ENCODE measurements around the gene OSBPL6. TPM values are rescaled to one million over a fixed set of nuclear protein-coding genes. Genes with fewer than 3 reads are reported as not detected.

OSBPL6 gene
- total RNA-seq, 4 donors from 2014 or later, result 1.5 to 4.0 (median 3.1) TPM

DNA sequence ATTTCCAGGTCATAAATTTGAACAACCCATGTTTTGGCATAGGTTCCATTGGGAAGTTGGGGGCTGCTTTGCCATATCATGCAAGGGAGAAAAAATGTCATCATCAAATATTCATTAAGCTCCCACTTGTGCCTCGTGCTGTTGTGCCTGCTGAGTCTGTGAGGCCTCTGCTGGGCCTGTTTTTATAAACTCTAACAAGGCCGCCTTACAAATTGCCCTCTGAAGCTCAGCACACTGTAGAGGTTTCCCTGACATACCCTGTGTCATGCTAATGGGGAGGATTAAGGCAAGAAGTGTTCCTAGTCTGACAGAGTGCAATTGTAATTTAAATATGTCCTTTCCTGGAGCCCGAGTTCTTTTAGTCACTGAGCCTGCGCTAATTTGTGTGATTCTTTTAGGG is 17.6 kb downstream of the OSBPL6 start:
- no peaks in the 10 kb centered on the region for H3K36me3 ChIP-seq
- H3K4me1 ChIP-seq, result no peaks in the 10 kb centered on the region
- no peaks in the 10 kb centered on the region for H3K9me3 ChIP-seq
- no peaks in the 10 kb centered on the region for H3K27me3 ChIP-seq
- TF ChIP-seq POLR2AphosphoS5 (IDR thresholded peaks at IDR 0.05) (no peak), POLR2A (IDR thresholded peaks at IDR 0.05) (no peak), EP300 (IDR thresholded peaks at IDR 0.05) (no peak)
- TF ChIP-seq, protein P1, sequence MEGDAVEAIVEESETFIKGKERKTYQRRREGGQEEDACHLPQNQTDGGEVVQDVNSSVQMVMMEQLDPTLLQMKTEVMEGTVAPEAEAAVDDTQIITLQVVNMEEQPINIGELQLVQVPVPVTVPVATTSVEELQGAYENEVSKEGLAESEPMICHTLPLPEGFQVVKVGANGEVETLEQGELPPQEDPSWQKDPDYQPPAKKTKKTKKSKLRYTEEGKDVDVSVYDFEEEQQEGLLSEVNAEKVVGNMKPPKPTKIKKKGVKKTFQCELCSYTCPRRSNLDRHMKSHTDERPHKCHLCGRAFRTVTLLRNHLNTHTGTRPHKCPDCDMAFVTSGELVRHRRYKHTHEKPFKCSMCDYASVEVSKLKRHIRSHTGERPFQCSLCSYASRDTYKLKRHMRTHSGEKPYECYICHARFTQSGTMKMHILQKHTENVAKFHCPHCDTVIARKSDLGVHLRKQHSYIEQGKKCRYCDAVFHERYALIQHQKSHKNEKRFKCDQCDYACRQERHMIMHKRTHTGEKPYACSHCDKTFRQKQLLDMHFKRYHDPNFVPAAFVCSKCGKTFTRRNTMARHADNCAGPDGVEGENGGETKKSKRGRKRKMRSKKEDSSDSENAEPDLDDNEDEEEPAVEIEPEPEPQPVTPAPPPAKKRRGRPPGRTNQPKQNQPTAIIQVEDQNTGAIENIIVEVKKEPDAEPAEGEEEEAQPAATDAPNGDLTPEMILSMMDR (IDR thresholded peaks at IDR 0.05), result no peak
- H3K4me3 ChIP-seq, result no peak overlapping the region
- no peak overlapping the region for H3K27ac ChIP-seq
- no peak for ATAC-seq
- WGBS, 2 donors (ENCODE audit: low coverage in 1 of 2), result 70 to 77% methylated on average over 2 to 4 of the region's 4 CpGs

DNA sequence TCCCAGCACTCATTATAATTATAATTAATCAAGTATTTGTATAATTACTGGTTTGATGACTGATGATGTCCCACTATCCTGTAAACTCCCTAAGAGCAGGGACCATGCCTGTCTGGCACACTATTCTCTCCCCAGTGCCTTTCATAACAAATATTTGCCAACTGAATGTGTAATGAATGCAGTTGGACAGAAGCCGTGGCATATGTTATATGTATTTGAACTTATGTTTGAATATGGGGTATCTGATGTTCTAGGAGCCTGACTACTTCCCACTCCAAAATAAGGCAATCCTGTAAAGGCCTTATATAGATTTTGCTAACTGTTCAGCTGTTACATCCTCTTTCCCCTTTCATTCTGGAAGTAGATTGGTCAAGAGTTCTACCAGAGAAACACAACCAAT is 19.7 kb downstream of the OSBPL6 start:
- no peaks in the 10 kb centered on the region for H3K4me1 ChIP-seq
- H3K27me3 ChIP-seq, result no peaks in the 10 kb centered on the region
- H3K4me3 ChIP-seq, result no peak overlapping the region
- no peak overlapping the region for H3K27ac ChIP-seq
- H3K36me3 ChIP-seq, result no peaks in the 10 kb centered on the region
- H3K9me3 ChIP-seq, result no peaks in the 10 kb centered on the region
- 100% methylated on average over 1 of the region's 1 CpG for WGBS, 2 donors (ENCODE audit: low coverage in 1 of 2)
- TF ChIP-seq, protein P1 (IDR thresholded peaks at IDR 0.05), result no peak
- no peak for TF ChIP-seq POLR2A (IDR thresholded peaks at IDR 0.05)
- no peak for TF ChIP-seq EP300 (IDR thresholded peaks at IDR 0.05)
- TF ChIP-seq POLR2AphosphoS5 (IDR thresholded peaks at IDR 0.05), result no peak
- no peak for ATAC-seq

DNA sequence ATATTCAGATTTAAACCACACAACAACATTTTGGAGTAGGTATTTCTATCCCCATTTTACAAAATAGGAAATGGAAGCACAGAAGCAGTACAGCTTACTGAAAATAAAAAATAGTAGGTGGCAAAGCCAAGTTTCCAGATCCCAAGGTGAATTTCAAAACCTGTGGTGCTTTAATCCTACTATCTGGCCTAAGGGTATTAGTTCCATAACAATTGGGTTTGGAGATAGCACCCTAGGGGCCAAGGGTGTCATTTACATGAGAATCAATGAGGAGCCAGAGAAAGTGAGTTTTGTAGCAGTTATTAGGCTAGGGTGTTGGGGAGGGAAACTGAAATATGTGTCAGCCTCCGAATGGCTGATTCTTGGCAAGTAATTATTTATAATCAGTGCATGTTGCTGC is 24.9 kb downstream of the OSBPL6 start:
- Histone ChIP-seq H3K4me3 (no peak overlapping the region), H3K4me1 (no peaks in the 10 kb centered on the region), H3K27me3 (no peaks in the 10 kb centered on the region), H3K36me3 (no peaks in the 10 kb centered on the region), H3K27ac (no peak overlapping the region), H3K9me3 (no peaks in the 10 kb centered on the region)
- TF ChIP-seq POLR2A (IDR thresholded peaks at IDR 0.05), result no peak
- TF ChIP-seq EP300 (IDR thresholded peaks at IDR 0.05), result no peak
- TF ChIP-seq, protein P1 (IDR thresholded peaks at IDR 0.05), result no peak
- TF ChIP-seq POLR2AphosphoS5 (IDR thresholded peaks at IDR 0.05), result no peak
- no peak for ATAC-seq
- 70 to 80% methylated on average over 1 of the region's 1 CpG for WGBS, 2 donors (ENCODE audit: low coverage in 1 of 2)

DNA sequence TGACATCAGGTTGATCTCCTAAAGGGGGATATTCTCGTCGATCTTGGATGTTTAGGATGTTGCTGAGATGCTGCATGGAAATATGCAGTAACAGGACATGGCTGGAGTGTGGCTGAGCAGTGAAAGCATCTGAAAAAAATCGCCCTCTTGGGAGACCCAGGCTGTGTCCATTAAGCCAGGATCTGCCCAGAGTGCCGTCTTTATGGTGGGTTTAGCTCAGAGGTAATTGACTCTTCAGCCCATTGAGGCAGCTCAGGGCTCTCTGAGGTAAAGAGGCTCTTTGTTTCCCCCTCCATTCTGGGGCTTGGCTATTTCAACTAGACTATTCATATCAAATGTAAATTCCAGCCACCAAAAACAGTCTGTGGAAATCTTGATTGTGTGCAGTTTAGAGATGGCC is 26.5 kb downstream of the OSBPL6 start:
- H3K36me3 ChIP-seq, result no peaks in the 10 kb centered on the region
- no peaks in the 10 kb centered on the region for H3K27me3 ChIP-seq
- TF ChIP-seq POLR2AphosphoS5 (IDR thresholded peaks at IDR 0.05) (no peak), EP300 (IDR thresholded peaks at IDR 0.05) (no peak), POLR2A (IDR thresholded peaks at IDR 0.05) (no peak)
- TF ChIP-seq, protein P1 (IDR thresholded peaks at IDR 0.05), result no peak
- H3K9me3 ChIP-seq, result no peaks in the 10 kb centered on the region
- no peak for ATAC-seq
- H3K27ac ChIP-seq, result no peak overlapping the region
- WGBS, 2 donors (ENCODE audit: low coverage in 1 of 2), result 81 to 100% methylated on average over 1 to 3 of the region's 4 CpGs
- no peaks in the 10 kb centered on the region for H3K4me1 ChIP-seq
- no peak overlapping the region for H3K4me3 ChIP-seq

DNA sequence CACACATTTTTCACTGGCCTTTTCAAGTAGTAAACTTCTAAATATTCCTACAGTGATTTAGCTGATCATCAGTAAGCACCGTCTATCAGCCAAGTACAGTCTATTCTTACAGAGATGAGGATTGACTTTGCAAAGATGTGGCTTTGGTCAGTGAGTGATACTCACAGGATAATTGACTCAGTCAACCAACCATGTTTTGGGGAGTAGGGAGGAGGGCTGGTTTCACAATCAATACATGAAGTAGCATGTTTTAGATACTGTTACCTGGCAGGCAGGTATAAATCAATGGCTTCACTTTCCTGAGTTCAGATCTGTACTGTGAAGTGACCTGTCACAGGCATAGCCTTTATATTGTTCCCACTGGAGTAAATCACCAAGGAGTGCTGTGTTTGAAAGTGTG is 27.2 kb downstream of the OSBPL6 start:
- no peaks in the 10 kb centered on the region for H3K4me1 ChIP-seq
- no peaks in the 10 kb centered on the region for H3K9me3 ChIP-seq
- no peak overlapping the region for H3K27ac ChIP-seq
- ATAC-seq, result no peak
- H3K4me3 ChIP-seq, result no peak overlapping the region
- no peaks in the 10 kb centered on the region for H3K36me3 ChIP-seq
- TF ChIP-seq, protein P1 (IDR thresholded peaks at IDR 0.05), result no peak
- TF ChIP-seq EP300 (IDR thresholded peaks at IDR 0.05), result no peak
- no peak for TF ChIP-seq POLR2A (IDR thresholded peaks at IDR 0.05)
- 90 to 91% methylated on average over 1 of the region's 1 CpG for WGBS, 2 donors (ENCODE audit: low coverage in 1 of 2)
- H3K27me3 ChIP-seq, result no peaks in the 10 kb centered on the region

Measured in gastroesophageal sphincter (tissue), 4 donors.